HG02571 (cell line): ENCODE data around the gene A2M.

Experiments
- ATAC-seq: cut with Tn5 transposase; IDR thresholded peaks from one replicate; pipeline ENCODE4 v1.9.1; 2021; ENCODE audit warnings: mild to moderate bottlenecking, moderate library complexity; ENCODE audit not compliant: unreplicated experiment

The A2M gene

DNA sequence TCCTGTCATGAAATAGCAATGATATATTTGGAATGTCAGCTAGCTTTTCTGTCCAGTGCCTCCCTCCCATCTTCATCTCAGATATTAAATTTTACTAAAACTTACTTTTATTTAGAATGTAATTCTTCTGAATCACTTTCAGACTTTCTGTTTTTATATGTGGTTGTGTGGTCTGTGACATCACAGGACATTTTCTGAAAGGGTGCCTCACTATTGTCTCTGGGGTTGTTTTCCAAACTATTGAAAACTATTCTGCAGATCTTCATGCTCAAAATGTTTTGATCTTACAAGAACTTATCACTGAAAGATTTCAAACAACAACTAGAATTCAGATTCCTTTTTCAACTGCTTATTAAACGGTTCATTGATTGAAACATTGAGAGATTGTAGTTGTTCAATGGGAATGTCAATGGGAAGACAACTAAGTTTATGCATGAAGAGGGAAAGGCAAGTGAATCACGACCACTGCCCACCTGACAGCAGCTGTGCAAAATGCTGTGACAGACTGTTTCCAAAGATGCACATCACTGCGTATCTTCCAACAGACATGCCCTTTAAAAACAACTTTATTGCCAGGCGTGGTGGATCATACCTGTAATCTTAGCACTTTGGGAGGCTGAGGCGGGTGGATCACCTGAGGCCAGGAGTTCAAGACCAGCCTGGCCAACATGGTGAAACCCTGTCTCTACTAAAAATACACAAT lies 75.1 kb downstream of the A2M start:
- ATAC-seq: no peak

DNA sequence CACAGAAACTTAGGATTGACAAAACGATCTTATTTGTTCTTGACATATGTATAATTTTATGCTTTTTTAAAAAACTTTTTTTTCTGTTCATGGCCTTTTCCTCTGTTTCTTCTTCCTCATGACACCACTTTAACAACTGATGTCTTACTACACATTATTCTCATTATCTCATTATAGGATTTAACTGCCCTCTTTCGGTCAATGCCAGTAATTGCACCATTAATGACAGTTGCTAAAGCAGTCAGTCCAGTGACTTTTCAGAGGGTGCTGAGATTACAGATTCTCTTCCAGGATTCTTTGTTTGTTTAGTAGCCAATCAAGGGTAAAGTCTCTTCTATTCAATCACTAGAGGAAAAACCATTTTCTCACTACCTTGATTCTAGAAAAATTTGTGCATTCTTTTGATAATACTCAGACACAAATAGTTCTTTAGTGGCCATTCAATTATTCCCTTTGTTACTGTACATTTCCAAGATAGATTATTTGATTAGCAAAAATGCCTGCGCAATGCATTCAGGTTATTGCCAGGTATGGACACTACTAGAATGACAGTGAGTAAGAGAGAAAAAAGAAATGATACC lies 76.2 kb downstream of the A2M start:
- no peak for ATAC-seq

GRCh38 chr12:9037431-9037830 lies 78.3 kb downstream of the A2M start:
- ATAC-seq: no peak

DNA sequence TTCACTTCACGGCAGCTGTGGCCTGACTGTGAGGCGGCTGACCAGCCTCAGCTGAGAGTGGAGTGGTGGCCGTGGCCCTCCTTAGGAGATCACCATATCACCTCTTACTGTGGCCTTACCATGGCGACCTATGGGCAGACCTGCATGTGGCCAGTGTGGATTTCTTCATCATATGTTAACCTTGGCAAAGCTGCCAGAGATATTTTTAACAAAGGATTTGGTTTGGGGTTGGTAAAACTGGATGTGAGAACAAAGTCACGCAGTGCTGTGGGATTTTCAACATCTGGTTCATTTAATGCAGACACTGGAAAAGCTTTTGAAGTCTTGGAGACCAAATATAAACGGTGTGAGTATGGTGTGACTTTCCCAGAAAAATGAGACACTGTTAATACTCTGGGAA lies 79.5 kb downstream of the A2M start:
- ATAC-seq: no peak

DNA sequence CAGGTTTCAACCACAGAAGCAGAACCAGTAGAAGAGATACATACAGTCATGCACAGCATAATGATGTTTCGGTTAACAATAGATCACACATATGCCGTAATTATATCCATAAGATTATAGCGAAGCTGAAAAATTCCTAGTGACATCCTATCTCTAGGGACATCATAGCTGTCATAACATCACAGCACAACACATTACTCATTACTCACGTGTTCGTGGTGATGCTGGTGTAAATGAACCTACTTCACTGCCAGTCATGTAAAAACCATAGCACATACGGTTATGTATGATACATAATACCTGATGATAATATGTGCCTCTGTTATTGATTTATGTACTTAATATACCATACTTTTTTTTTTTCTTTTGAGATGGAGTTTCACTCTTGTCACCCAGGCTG lies 81.6 kb downstream of the A2M start:
- no peak for ATAC-seq

- no peak for ATAC-seq
Measured at GRCh38 chr12:9033265-9033887, 82.3 kb downstream of the A2M start.

DNA sequence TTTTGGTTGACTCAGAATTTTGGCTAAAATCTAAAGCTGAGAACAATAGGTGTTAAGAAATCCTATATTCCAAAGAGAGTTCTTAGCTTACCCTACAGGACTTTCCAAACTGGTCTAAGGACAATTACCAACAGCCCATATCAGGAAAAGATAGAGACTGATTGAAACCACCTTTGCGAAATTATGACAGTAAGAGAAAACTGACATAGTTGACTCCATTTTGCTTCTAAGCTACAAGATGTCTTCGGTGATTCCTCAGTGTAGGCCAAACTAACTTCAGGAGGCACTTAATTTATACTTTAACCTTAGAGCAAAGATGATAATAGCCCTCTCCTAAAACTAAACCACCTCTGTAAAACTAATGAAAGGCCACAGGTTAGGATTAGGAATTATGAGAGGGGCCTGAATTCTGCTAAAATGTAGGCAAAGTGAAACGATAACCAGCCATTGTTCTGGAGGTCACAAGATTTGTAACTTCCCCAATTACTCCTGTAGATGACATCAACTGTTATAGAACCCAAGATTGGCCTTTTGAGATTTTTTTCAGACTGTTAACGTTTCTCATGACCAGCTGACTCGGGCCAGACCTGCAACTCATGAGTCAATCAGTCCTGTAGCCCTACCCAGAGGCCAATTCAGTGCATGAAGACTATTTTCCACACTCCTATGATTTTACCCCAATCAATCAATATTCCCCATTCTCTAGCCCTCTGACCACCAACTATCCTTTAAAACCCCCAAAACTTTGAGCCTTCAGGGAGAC lies 83.3 kb downstream of the A2M start:
- ATAC-seq: no peak

DNA sequence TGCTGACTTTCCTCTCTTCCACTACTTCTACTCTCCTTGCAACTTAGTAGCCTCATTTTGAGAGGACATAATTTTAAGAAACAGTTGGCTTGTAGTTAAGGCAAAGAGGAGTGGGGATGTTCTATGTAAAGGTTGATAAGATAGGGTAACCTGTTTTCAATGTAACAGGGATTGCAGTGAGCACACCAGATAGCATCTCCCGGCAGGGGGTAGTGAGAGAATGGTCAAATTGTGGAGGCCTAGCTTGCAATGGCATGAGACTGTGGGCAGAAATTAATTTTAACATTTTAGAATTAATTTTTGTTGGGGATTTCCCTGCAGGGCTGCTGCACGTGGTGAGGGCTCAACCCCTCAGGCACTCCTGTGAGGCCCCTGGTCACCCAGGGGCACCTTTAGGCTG lies 84.9 kb downstream of the A2M start:
- ATAC-seq: no peak

GRCh38 chr12:9027161-9028059 lies 88.3 kb downstream of the A2M start:
- no peak for ATAC-seq

GRCh38 chr12:9024512-9024911 lies 91.2 kb downstream of the A2M start:
- ATAC-seq: no peak

- ATAC-seq: no peak
Measured at GRCh38 chr12:9022592-9022991, 93.1 kb downstream of the A2M start.
